A549 (cell line): Measurements from ENCODE around the gene BCL6.

ENCODE experiments used
- BCL3 ChIP-seq: fragments of >200 bp; sonication (Bioruptor Twin); formaldehyde crosslinking; IDR thresholded peaks from 3 replicates; pipeline ENCODE4 v1.6.1; 2016
- CHD4 ChIP-seq: fragments of 200-600 bp; sonication (generic); IDR thresholded peaks from 2 replicates; pipeline ENCODE4 v1.6.1; 2016; ENCODE audit warnings: antibody characterized with exemption, mild to moderate bottlenecking, borderline replicate concordance
- CTCF ChIP-seq: fragments of >200 bp; sonication (Bioruptor Twin); formaldehyde crosslinking; IDR thresholded peaks from 3 replicates; pipeline ENCODE4 v1.5.1; 2016
- E2F6 ChIP-seq: IDR thresholded peaks from 2 replicates; pipeline ENCODE4 v1.6.1; 2012; ENCODE audit warnings: low read depth, borderline replicate concordance
- EHMT2 ChIP-seq: fragments of 200-600 bp; sonication (generic); IDR thresholded peaks from 2 replicates; pipeline ENCODE4 v1.6.1; 2016; ENCODE audit warnings: antibody characterized with exemption, low read depth, mild to moderate bottlenecking, moderate library complexity
- JUN ChIP-seq, 2 experiments: fragments of >200 bp; sonication (Bioruptor Twin); formaldehyde crosslinking; IDR thresholded peaks; 2 replicates in 1 of 2; 3 replicates in 1 of 2; pipeline ENCODE4 v1.6.1; 2016 to 2017
- JUNB ChIP-seq: fragments of >200 bp; sonication (Bioruptor Twin); formaldehyde crosslinking; IDR thresholded peaks from 2 replicates; pipeline ENCODE4 v1.6.1; 2016
- KDM1A ChIP-seq: fragments of 200-600 bp; sonication (generic); IDR thresholded peaks from 2 replicates; pipeline ENCODE4 v1.6.1; 2016; ENCODE audit warnings: low read depth, mild to moderate bottlenecking
- MAX ChIP-seq: IDR thresholded peaks from 2 replicates; pipeline ENCODE4 v1.6.1; 2012
- POLR2A ChIP-seq: IDR thresholded peaks from 2 replicates; pipeline ENCODE4 v1.6.1; 2012; ENCODE audit warnings: mild to moderate bottlenecking, low read length
- RAD21 ChIP-seq, 2 experiments: fragments of >200 bp in 1 of 2; sonication (Bioruptor Twin) in 1 of 2; formaldehyde crosslinking in 1 of 2; IDR thresholded peaks in 1 of 2; conservative IDR thresholded peaks in 1 of 2; 2 replicates in 1 of 2; 3 replicates in 1 of 2; pipeline ENCODE4 v1.6.1; 2012 to 2018; ENCODE audit warnings: inconsistent platforms in 1 of 2
- RARB ChIP-seq: fragments of 250-450 bp; sonication (Bioruptor Pico); IDR thresholded peaks from 2 replicates; pipeline ENCODE4 v1.8.0; 2021; ENCODE audit warnings: mild to moderate bottlenecking, moderate library complexity
- REST ChIP-seq: fragments of 200-600 bp; sonication (generic); IDR thresholded peaks from 2 replicates; pipeline ENCODE4 v1.6.1; 2016; ENCODE audit warnings: antibody characterized with exemption, mild to moderate bottlenecking, moderate library complexity
- SMC3 ChIP-seq: fragments of >200 bp; sonication (Bioruptor Twin); formaldehyde crosslinking; IDR thresholded peaks from 3 replicates; pipeline ENCODE4 v1.6.1; 2018; ENCODE audit warnings: inconsistent platforms

GRCh38 chr3:187694801-187695200 lies 50.5 kb downstream of the BCL6 start:
- no peak for TF ChIP-seq CTCF
- no peak for TF ChIP-seq RARB (CRISPR knock-in tag)
- no peak for TF ChIP-seq POLR2A
- TF ChIP-seq BCL3 = no peak
- TF ChIP-seq CHD4 = no peak
- TF ChIP-seq KDM1A = no peak
- TF ChIP-seq REST = no peak
- TF ChIP-seq JUNB = no peak
- no peak for TF ChIP-seq EHMT2
- TF ChIP-seq RAD21 (conservative IDR thresholded peaks at IDR 0.05 in 1 of 2, IDR thresholded peaks at IDR 0.05 in 1 of 2) = no peak
- no peak for TF ChIP-seq MAX
- no peak for TF ChIP-seq E2F6
- TF ChIP-seq JUN (IDR thresholded peaks at IDR 0.05) = no peak
- TF ChIP-seq SMC3 = no peak
